Measurements from ENCODE around the gene PTAFR.

GRCh38 chr1:28113242-28113572 lies 63.3 kb downstream of the PTAFR start:
- TF ChIP-seq RFX5 (IDR thresholded peaks at IDR 0.05; ENCODE audit: low read depth, low read length) (no peak), CTCF (conservative IDR thresholded peaks at IDR 0.05; ENCODE audit: low read depth, low read length) (no peak), CEBPB (IDR thresholded peaks at IDR 0.05; ENCODE audit: low read depth, low read length) (no peak), POLR2A (IDR thresholded peaks at IDR 0.05; ENCODE audit: low read depth, low read length) (no peak), NFE2L2 (IDR thresholded peaks at IDR 0.05; ENCODE audit: low read depth, low read length) (no peak), USF2 (IDR thresholded peaks at IDR 0.05; ENCODE audit: low read depth, low read length) (no peak), MAZ (IDR thresholded peaks at IDR 0.05; ENCODE audit: borderline replicate concordance, low read depth, low read length) (no peak)
- TF ChIP-seq, protein P1, sequence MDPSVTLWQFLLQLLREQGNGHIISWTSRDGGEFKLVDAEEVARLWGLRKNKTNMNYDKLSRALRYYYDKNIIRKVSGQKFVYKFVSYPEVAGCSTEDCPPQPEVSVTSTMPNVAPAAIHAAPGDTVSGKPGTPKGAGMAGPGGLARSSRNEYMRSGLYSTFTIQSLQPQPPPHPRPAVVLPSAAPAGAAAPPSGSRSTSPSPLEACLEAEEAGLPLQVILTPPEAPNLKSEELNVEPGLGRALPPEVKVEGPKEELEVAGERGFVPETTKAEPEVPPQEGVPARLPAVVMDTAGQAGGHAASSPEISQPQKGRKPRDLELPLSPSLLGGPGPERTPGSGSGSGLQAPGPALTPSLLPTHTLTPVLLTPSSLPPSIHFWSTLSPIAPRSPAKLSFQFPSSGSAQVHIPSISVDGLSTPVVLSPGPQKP (IDR thresholded peaks at IDR 0.05; ENCODE audit: borderline replicate concordance, low read depth, low read length), result no peak
